NCI-H460 (cell line): ENCODE data around the gene SLX4IP. TPM values are rescaled to one million over a fixed set of nuclear protein-coding genes. Genes with fewer than 3 reads are reported as not detected.

Experiments
- DNase-seq: peaks from one replicate; pipeline ENCODE4 v3.0.0-alpha.2; 2016; ENCODE audit warnings: low read depth; ENCODE audit errors: extremely low read depth
- total RNA-seq: library from RNA; depleted of rRNA; stranded (reverse); fragments of >200 nt; shearing (Covaris generic); gene quantifications from 2 replicates; pipeline ENCODE4 v1.2.3, GENCODE V29; 2014

Gene SLX4IP
- total RNA-seq, 1 experiment from 2014 or later: 7.5 TPM

DNA sequence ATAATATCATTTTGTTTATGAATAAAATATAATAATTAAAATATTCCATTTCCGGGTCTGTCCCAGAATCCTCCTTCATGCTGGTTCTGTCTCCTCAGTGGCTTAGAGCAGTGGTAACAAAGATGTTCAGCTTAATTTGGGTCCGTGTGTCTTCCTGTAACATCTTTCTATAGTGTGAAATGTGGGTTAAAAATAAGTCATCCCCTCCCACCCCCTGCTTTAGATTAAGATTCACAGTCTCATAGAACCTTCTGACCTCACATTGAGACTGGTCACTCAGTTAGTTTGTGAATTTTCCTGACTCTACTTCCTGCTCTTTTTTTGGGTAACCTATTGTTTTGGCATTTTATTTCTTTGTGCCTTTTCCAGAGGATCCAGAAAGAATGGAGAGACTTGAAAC lies 55.2 kb downstream of the SLX4IP start:
- no peak for DNase-seq

GRCh38 chr20:10490706-10491105 lies 55.6 kb downstream of the SLX4IP start:
- DNase-seq: no peak

GRCh38 chr20:10492065-10492464 lies 57.0 kb downstream of the SLX4IP start:
- DNase-seq: peak; percentile 23

- no peak for DNase-seq
Observed at GRCh38 chr20:10492844-10493243, 57.7 kb downstream of the SLX4IP start.

- no peak for DNase-seq
Observed at GRCh38 chr20:10495173-10495572, 60.1 kb downstream of the SLX4IP start.

DNA sequence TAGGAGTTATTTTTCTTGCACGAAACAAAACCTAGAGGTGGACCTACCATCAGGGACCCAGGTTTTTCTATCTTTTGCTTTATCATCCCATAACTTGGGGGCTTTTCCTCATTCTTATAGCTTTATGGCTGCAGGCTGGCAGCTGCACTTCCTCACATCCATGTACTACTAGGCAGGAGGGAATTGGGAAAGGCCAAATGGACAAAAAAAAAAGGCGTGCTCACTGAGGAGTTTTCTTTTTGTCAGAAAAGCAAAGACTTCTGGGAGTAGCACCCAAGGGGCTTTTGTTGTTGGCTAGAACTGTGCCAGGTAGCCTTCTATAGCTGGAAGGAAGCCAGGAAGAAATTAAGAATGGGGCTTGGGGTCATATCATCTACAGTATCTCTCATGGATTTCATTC lies 61.4 kb downstream of the SLX4IP start:
- no peak for DNase-seq

- DNase-seq: no peak
Observed at GRCh38 chr20:10497283-10497682, 62.2 kb downstream of the SLX4IP start.

GRCh38 chr20:10497791-10498190 lies 62.7 kb downstream of the SLX4IP start:
- no peak for DNase-seq

DNA sequence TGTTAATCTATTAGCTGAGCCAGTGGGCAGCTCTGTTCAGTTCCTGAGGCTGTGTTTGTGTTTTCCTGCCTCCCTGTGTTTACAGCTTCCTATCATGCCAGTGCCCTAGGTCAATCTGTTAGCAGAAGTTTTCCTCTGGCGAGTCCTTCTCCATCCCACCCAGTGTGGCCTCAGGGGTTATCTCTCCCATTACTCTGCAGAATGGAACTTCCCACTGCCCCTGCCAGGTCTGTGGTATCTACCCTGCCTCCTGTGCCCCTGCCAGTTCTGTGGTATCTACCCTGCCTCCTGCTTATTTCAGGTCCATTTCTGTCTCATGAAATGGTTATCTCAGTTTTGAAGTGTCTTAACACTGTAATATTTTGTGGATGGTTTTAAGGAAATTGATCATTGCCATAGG lies 63.1 kb downstream of the SLX4IP start:
- DNase-seq: no peak

GRCh38 chr20:10501402-10501801 lies 66.3 kb downstream of the SLX4IP start:
- DNase-seq: no peak

- DNase-seq: no peak
Observed at GRCh38 chr20:10502098-10502526, 67.0 kb downstream of the SLX4IP start.

- no peak for DNase-seq
Observed at GRCh38 chr20:10504608-10504993, 69.5 kb downstream of the SLX4IP start.

DNA sequence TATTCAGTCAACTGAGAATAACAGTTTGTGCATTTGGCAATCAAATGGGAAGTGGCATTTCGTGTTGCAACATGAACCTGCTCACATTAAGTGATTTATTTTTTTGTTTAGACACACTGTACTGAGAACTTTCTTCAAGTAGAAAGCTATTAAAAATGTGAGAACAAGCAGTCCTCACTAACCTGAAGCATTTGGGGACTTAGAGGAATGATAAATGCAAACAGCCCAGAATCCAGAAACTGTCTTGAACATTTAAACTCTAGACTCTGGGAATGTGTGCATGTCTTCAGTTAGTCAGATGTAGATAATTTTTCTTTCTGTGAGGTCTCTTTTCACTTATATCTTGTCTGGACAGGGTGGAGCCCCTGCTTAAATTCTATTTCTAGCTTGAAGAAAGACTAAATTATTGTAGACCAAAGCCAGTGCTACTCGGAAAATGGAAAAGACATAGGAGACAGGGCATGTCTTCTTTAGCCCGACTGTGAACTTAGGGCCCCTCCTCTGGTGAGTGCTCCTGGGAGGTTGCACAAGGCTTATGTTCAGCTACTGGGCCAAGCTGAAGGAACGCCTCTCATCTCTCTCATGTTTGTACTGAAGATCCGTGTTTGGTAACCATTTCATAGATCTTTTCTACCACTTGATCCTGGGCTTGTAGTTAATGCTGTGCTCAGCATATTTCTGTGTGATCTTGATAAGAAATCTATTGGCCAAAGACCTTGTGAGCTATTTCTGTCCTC lies 70.1 kb downstream of the SLX4IP start:
- DNase-seq: no peak

DNA sequence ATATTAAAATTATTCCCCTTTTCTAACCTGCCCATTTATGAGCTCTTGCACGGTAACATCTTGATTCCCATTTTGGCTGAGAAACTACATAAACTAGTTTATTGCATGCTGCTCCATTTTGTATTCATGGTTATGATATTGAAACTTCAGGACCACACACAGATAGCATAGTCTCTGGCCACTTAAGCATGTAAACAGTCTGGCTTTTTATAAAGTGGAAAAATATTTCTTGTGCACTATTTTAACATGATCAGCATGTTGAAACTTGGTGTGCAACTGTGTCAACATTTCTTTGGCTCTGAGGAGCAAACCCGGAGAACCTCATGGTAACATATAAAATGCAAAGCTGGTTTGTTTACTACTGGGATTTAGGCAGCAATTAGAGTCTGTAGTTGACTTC lies 70.7 kb downstream of the SLX4IP start:
- no peak for DNase-seq

- no peak for DNase-seq
Observed at GRCh38 chr20:10507052-10507451, 71.9 kb downstream of the SLX4IP start.

DNA sequence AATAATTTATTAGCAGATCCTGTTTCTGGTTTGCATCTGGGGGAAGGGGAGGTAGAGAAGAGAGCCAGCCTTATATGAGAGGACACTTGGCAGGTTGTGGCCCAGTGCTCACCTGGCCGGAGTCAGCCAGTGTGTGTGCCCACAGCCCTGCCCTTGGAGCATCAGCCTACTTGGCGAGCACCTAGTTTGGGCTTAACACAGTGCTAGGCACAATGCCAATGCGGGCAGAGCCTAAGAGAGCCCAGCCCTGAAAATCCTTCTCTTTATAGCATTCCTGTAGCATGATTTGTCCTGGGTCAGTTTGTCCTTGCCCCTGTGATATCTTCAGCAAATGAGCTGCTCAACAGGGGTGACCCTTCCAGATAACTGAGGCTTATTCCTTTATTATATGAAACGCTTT lies 73.0 kb downstream of the SLX4IP start:
- DNase-seq: no peak

GRCh38 chr20:10508468-10509251 lies 73.6 kb downstream of the SLX4IP start:
- DNase-seq: no peak

DNA sequence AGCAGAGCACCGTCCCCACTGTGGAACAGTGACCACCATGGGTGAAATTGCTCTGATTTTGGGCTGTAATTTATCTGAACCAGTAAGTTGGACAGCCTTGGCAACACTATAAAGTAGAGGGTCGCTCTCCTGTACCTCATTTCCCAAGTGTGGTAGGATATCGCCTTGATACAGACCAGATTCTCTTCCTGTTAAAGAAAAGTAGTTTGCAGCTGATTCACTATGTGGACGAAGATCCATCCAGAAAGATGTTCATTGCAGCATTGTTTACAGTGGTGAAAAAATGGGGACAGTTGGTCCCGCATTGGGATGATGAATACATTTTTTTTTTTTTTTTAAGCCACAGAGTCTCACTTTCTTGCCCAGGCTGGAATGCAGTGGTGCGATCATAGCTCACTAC lies 74.3 kb downstream of the SLX4IP start:
- DNase-seq: no peak

DNA sequence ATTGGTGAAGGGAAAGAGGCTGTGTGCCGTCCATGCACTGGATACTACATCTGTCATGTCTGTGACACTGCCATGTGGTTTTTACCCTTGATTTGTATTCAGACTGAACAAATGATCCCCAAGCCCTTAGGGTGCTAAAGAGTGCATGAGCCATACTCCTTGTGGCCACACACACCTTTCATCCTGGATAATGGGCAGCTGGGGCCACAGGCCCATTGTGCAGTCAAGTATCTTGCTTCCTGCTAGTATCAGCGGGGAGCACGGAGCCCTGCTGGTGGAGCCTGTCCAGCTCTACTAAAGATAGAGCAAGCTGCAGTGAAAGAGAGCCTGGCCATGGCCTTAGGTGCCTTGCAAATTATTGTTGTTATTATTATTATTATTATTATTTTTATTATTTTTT lies 75.1 kb downstream of the SLX4IP start:
- no peak for DNase-seq

DNA sequence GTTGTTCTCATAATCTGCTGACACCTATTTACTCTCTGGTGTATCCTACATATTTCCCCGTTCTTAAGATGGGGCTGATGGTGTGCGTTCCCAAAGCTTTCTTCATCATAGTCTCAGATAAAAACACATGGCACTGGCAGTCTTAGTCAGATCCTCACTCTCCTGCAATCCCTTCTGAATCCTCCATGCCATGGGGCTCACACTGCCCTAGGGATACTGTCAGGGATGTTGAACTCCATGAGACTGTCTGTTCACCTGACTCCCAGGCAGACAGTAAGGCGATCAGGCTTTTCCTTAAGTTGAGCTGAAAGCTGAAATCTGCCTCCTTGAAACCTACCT lies 76.0 kb downstream of the SLX4IP start:
- peak; percentile 24 for DNase-seq

GRCh38 chr20:10511509-10512251 lies 76.6 kb downstream of the SLX4IP start:
- peak; percentile 90 for DNase-seq

DNA sequence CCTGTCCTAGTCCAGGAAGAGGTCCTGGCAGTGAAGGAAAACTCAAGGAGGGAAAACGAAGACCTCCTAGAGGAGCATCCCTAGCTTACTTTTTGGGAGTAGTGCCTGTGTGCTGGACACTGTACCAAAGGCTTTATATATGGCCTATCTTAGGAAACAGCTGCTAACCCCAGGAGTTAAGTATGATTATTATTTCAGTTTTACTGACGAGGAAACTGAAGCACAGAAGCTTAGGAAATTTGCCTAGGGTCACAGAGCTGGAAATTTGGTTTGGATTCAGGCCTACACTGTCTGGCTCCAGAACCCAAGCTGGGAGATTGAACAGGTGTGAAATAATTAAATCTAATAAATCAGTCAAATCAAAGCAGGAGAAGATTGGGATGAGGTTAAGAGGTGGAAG lies 78.0 kb downstream of the SLX4IP start:
- no peak for DNase-seq
